Jurkat, Clone E6-1 (cell line): ENCODE measurements around the gene CLMN. TPM values are rescaled to one million over a fixed set of nuclear protein-coding genes. Genes with fewer than 3 reads are reported as not detected.

ENCODE experiments used
- DNase-seq: peaks from one replicate; pipeline ENCODE4 v3.0.0-alpha.2; 2011; ENCODE audit warnings: low read depth, low spot score
- H3K4me3 ChIP-seq: 2 replicates; pipeline ENCODE4 v1.5.1; 2011; ENCODE audit warnings: mild to moderate bottlenecking, low read length, control low read depth, moderate library complexity
- polyA plus RNA-seq: library from polyadenylated mRNA; unstranded; fragments of >200 nt; gene quantifications from one replicate; pipeline ENCODE4 v1.2.1, GENCODE V29; 2012; ENCODE audit warnings: missing spikeins; ENCODE audit not compliant: insufficient read length, insufficient read depth

CLMN gene, protein sequence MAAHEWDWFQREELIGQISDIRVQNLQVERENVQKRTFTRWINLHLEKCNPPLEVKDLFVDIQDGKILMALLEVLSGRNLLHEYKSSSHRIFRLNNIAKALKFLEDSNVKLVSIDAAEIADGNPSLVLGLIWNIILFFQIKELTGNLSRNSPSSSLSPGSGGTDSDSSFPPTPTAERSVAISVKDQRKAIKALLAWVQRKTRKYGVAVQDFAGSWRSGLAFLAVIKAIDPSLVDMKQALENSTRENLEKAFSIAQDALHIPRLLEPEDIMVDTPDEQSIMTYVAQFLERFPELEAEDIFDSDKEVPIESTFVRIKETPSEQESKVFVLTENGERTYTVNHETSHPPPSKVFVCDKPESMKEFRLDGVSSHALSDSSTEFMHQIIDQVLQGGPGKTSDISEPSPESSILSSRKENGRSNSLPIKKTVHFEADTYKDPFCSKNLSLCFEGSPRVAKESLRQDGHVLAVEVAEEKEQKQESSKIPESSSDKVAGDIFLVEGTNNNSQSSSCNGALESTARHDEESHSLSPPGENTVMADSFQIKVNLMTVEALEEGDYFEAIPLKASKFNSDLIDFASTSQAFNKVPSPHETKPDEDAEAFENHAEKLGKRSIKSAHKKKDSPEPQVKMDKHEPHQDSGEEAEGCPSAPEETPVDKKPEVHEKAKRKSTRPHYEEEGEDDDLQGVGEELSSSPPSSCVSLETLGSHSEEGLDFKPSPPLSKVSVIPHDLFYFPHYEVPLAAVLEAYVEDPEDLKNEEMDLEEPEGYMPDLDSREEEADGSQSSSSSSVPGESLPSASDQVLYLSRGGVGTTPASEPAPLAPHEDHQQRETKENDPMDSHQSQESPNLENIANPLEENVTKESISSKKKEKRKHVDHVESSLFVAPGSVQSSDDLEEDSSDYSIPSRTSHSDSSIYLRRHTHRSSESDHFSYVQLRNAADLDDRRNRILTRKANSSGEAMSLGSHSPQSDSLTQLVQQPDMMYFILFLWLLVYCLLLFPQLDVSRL
- 8.7 TPM for polyA plus RNA-seq

DNA sequence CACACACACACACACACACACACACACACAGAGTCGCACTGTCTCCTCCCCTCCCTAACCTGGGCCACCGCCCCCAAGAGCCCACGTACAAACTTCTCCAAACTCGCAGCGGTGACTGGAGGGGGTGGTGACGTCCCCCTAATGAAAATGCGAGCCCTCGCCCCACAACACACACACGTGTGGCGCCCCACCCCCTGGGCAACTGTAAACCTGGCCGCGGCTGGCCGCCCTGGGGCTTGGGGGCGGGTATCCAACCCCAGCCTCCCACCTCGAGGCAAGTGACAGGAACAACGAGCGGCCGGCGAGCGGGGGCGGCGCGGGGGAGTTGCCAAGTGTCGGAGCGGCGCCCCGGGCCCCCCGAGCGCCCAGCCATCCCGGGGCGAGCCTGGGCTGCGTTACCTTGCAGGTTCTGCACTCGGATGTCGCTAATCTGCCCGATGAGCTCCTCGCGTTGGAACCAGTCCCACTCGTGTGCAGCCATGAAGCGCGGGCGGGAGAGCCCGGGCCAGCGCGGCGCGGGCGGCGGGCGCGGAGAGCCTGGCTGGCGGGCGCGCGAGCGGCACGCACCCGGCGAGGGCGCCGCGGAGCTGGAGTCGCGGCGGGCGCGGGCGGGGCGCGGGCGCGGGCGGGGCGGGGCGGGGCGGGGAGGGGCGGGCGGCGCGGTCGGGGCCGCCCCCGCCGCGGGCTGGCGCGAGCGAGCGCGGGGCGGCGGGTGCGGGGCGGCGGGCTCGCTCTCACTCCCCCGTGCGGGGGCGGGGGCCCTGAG, at the start of gene CLMN:
Gene CLMN, minus strand, starts transcription at position 597 of the 766 bp plus-strand sequence. Its CDS starts 116 bp downstream, at position 481.
- peak within 1 kb of the TSS; percentile 52 for H3K4me3 ChIP-seq
- DNase-seq = peak; percentile 39

DNA sequence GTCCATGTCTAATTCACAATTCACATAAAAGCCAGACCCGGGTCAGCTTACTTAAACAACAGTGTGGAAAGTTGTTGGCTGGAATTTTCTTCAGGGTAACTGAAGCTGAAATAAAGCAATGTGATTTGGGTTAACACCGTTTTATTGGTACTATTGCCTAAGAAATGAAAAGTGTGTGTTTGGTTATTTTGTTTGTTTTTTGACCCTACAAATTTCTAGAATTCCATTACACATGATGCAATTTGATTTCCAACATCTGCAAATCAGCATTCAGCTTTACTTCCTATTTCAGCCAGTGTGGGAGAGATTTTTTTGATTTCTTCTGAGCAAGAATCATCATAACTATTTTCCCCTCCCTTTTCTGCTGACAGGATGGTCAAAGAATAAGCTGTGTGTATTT, 45.7 kb upstream of the CLMN start:
- no peak for DNase-seq
- H3K4me3 ChIP-seq = no peak overlapping the region

DNA sequence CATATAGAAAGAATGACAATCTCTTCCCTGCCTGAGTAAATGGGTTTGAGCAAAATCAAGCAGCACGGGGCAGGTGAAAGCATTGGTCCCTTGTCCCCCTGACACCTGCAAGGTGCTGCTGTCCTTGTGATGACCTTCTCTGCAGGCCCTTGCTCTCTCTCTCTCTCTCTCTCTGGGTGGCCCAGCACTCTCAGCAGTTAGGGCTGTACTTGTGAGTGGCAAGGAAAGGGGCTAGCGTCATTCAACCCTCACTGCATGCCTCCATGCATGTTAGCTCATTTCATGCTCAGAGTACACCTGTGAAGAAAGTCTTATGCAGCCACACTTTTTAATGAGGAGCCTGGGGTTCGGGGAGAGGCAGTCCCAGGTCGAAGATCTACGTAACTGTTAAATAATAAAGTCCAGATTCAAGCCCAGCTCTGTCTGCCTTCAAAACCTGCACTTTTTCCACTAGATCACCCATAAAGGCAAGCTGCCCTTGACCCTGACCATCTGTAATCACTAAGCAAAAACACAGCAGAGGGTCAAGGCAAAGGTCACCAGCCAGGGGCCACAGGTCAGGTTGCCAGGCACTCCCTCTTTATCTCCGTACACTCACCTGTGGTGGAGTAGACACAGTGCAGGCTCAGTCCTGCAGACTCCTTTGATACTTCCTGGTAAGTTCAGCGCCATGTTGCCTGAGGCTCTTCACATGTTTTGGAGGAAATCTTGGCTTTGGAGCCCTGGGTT, 44.9 kb upstream of the CLMN start:
- H3K4me3 ChIP-seq = no peak overlapping the region
- no peak for DNase-seq

DNA sequence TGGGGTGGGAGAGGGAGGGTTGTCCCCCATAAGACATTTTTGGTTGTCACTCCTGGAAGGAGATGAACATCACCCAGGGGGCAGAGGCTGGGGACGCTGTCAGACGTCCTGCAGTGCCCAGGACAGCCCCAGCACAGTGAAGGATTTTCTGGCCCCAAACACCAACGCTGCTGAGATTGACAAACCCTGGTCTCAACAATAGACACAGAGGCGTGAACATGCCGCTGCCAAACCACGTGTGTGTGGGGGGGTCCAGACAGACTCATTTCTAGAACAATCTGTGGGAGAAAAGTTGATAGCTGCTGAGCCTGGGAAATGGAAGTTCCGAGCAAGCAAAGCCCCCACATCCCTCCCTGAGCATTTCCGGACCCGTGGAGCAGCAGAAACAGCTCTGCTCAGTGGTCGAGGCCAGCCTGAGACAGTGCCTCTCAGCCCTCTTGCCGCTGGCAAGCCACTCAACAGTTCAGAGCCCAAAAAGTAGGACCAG, 43.8 kb upstream of the CLMN start:
- no peak for DNase-seq
- H3K4me3 ChIP-seq = no peak overlapping the region

DNA sequence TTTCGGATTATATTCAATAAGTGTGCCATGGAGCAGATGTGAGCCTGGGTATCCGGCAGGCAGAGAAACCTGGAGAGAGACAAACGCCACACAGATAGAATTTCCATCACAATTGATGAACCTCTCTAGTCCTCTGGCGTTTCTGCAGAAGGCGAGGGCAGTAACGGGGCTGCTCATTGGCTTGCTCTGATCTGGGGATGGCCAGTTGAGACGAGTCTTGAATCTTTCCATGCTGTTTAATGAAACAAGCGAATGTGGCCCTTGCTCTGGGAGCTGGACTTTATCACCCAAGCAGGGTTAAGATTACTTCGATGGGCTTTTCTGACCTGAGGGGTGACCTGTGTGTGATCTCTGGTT, 42.4 kb upstream of the CLMN start:
- no peak overlapping the region for H3K4me3 ChIP-seq
- DNase-seq = no peak

DNA sequence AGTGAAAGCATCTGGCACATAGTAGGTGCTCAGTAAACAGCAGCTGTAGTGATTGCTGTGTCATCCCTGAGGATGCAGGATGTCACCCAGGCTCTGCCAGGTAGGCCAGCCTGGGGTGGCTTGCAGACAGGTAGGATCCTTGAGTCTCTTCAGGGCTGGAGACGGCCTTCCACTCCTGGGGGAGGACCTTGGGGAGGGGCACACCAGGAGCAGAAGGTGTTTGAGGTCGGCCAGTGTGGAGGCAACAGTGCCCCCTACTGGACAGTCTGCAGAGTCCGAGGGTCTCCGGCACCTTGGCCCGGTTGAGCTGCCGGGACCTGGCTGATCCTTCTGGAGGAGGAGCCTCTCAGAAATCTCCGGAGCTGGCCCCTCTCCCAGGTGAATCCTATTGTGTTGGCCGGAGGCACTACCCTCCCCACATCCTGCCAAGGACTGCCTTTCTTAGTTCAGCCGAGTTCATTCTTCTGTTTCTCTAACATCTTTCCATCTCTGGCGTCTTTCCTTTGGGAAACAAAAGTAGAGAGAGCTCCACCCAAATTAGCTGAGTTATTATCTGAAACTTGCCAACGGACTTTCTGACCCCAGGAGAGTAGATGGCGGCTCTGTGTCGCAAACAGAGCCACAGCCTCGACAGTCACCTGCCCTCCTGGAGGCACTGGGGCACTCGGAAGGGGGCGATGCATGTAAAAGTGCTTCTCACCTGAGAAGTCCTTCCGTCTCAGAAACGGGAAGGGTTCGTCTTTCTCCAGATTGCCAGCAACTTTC, 41.8 kb upstream of the CLMN start:
- no peak overlapping the region for H3K4me3 ChIP-seq
- DNase-seq = peak; percentile 17

DNA sequence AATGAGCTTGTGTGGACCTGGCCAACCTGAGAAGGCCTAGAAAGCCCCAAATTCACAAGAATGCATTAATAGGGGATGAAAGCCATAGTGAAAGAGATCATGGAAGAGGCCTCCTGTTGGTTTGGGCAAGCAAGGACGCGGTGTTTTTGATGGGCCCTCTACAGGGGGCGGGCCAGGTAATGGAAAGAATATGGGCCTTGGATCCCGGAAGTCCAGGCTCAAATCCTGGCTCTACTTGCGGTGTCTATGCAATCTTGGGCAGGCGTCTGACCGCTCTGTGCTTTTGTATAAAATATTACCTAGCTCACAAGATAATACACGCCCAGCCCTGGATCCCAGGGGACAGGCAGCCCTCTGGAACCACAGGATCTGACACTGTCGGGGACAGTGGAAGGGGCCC, 41.1 kb upstream of the CLMN start:
- no peak overlapping the region for H3K4me3 ChIP-seq
- DNase-seq = no peak

DNA sequence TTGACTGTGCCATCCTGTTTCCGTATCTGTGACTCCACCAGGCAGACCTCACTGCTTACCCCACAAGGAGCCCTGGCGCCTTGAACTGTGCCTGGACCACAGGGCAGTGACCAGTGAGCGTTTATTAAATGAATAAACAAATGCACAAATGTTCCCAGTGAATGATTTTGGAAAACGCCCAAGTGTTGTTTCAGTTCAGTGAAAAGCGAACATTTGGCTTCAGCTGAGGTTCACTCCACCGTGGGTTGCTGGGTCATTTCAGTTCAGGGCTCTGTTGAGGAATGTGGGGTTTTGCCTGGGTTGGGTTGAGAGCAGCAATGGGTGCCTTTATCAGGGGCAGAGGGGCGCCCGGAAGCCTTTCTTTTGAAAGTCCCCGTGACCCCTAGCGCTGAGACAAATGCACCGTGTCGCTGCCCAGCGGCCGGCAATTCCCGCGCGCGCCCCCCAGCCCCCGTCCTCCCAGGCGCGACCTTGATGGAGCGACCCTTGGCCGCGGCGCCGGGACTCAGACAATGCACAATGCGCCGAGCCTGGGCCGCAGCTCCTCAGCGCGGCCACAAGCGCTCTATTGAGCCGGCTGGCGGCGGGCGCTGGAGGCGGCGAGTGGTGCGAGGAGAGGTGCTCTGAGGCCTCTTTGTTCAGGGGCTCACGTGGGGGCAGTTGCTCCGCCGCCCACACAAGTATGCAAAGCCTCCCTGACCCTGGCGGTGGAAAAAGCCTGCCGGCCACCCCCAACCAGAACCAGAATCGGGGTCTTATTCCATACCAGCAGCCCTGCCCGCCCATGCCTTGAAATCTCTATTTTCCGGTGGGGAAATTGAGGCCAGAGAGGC, 40.5 kb upstream of the CLMN start:
- no peak for DNase-seq
- no peak overlapping the region for H3K4me3 ChIP-seq

DNA sequence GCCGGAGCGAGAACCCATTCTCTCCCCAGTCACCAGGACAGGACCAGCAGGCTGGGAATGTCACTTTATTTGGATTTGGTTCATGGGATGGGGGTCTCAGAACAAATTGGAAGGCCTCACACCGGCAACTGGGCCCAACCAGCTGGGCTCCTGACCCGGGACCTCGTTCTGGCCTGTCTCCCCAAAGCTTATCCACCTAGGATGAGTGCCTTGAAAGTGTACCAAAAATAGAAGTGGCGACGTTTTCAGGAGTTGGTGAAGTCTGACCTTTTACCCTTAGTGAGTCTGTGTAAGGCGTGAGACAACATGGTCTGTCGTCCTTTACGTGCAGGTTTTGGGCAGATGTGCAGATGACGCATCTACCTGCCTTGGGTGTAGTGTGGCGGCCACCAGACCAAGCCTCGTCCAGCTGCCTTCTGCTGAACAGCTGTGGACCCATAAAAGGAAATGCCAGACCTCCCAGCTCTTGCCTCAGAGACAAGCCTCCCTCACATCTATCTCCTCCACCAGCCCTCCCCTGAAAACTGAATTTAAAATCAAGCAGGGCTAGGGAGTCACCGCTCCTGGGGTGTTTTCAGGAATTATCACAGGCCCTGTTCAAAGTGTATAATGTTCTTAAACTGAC, 36.6 kb upstream of the CLMN start:
- no peak for DNase-seq
- H3K4me3 ChIP-seq = no peak overlapping the region

DNA sequence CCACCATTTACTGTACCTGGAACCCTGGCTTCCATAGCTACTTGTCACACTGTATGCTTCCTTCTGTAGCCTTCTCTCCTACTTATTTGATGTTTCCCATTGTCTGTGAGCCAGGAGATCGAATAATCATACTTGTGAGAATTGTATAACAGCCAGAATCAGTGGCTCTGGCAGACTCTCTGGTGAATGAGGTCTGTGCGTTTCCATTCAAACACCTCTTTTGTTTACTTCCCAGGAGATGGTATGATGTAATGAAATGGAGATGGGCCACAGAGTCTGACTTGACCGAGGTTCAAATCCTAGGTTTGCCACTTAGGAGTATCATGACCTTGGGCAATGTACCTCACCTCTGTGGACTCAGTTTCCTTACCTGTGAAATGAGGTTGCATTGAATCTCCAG, 35.7 kb upstream of the CLMN start:
- no peak for DNase-seq
- H3K4me3 ChIP-seq = no peak overlapping the region

DNA sequence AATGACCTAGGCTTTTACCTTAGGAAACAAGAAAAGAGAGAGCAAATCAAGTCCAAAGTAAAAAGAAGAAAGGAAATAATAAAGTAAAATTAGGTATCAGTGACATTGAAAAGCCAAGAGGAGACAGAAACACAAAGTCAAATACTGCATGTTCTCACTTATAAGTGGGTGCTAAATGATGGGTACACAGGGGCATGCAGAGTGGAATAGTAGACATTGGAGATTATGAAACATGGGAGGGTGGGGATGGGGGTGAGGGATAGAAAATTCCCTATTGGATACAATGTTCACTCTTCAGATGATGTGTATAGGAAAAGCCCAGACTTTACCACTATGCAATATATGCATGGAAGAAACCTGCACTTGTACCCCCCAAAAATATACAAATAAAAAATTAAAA, 35.1 kb upstream of the CLMN start:
- no peak for DNase-seq
- no peak overlapping the region for H3K4me3 ChIP-seq

DNA sequence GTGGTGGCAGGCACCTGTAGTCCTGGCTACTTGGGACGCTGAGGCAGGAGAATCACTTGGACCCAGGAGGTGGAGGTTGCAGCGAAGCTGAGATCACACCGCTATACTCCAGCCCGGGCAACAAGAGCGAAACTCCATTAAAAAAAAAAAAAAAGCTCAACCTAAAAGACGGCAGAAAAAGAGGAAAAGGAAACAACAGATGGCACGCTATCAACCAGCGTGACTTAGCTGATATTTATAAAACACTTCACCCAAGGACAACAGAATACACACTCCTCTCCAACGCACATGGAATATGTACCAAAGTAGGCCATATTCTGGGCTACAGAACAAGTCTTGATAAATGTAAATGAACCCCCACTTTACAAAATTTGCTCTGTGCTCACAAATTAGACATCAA, 34.0 kb upstream of the CLMN start:
- DNase-seq = no peak
- H3K4me3 ChIP-seq = no peak overlapping the region

DNA sequence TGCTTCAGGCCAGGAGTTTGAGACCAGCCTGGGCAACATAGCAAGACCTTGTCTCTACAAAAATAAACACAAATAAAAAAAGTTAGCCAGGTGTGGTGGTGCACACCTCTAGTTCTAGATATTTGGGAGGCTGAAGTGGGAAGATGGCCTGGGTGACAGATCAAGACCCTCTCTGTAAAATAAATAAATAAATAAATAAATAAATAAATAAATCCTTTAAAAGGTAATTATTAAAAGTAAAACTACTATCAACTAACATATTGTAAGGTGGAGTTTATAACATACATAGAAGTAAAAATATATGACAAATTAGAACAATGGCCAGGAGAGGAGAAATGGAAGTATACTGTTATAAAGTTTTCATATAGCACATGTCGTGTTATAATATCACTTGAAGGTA, 33.3 kb upstream of the CLMN start:
- DNase-seq = no peak
- H3K4me3 ChIP-seq = no peak overlapping the region

DNA sequence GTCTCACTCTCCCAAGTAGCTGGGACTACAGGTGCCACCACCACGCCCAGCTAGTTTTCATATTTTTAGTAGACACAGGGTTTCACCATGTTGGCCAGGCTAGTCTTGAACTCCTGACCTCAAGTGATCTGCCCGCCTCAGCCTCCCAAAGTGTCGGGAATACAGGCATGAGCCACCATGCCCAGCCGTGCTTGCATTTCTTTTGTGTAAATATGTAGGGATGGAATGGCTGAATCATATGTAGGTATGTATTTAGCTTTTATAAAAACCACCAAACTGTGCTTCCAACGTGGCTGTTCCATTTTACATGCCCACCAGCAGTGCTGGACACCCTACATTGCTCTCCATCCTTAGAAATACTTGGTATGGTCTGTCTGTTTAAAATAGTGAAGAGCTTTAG, 32.8 kb upstream of the CLMN start:
- no peak overlapping the region for H3K4me3 ChIP-seq
- DNase-seq = no peak

DNA sequence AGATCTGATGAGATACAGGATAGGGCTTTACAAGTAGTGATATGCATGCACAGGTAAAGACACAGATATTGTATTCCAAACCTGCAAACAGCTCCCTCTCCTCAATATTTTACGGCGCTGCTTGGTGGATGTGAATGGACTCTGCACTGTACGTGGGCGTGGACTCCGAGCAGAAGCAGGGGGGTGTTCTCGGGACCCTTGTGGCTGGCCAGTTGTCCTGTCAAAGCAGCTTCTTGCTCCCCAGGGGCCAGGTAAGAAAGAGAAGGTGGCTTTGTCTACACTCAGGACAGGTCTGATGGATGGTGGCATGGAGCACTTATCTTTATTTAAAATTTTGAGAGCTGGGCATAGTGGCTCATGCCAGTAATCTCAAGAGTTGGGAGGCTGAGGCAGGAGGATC, 29.5 kb upstream of the CLMN start:
- no peak overlapping the region for H3K4me3 ChIP-seq
- no peak for DNase-seq

DNA sequence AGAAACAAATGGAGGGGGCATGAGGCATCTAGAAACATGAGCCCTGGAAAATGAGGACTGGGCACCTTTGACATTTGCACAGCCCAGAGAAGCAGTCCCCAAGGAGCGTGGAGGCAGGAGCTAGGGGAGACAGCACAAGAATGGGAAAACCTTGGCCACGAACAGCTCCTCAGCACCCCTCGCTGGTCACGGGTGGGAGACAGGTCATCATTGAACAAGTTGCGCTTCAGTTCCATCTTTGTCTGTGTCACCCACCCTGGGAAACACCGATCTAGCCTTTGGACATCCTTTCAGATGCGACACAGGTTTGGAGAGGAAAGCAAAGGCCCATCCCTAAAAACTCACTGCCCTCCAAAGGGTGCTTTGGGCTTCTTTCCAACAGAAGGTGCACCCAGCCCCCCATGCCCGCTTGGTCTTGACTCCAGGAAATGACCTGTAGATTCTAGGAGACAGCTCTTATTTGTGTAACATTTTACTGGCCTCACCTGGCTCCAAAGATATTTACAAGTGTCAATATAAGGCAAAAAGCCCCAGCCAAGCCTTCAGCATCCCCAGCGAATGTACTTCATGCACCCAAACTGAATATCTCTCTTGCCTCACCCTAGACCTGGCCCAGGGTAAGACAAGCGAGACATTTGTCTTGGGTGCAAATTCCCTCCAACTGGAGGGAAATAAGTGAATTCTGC, 28.8 kb upstream of the CLMN start:
- H3K4me3 ChIP-seq = no peak overlapping the region
- no peak for DNase-seq
